HG03378 (cell line): ENCODE results near the gene YY1.
"Not testable (repeated sequence)": the region's sequence is repeated elsewhere in the genome, so short reads cannot be mapped to it uniquely, and the experiment has no call there.

Experiments
- ATAC-seq: cut with Tn5 transposase; IDR thresholded peaks from one replicate; pipeline ENCODE4 v1.9.1; 2021; ENCODE audit warnings: mild to moderate bottlenecking, moderate library complexity; ENCODE audit not compliant: unreplicated experiment

Gene YY1

DNA sequence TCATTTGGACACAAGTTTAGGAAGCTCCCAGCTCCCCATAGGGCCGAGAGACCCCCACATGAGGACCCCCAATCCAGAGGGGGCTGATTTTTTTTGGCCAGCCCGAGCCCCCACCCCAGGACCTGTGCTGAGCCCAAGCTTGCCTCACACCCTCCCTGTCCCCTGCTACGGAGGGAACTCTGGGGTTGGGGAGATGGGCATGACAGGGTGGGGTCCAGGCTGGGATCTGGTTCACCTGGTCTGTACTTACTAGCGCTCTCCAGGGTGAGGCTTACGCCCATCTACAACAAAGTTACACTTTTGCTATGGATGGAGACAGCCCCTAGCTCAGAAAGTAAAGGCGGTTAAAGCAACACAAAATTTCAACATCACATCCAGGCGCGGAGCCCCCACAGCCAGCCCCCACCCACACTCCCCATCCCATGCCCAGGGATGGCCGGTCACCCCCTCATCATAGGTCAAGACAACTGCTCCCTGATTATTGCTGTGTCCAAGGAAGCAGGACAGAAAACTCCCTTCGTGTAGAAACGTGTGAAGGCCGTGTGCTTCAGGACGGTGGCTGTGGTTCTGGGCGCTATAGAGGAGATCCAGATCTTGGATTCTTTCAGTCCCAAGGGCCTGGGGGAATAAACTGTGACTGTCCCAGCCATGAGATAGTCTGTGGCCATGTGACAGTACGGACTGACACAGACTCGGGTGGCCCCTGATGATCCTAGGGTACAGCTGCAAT is 56.6 kb downstream of the YY1 start:
- no peak for ATAC-seq

- ATAC-seq = no peak
Observed at GRCh38 chr14:100296106-100296651, 57.2 kb downstream of the YY1 start.

DNA sequence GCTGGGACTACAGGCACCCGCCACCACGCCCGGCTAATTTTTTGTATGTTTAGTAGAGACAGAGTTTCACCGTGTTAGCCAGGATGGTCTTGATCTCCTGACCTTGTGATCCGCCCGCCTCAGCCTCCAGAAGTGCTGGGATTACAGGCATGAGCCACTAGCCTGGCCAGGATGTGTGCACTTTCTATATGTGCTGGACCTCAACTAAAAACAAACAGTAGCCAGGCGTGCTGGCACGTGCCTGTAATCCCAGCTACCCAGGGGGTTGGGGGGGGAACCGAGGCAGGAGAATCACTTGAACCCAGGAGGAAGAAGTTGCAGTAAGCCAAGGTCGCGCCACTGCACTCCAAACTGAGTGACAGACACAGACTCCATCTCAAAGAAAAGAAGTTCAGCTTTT is 57.8 kb downstream of the YY1 start:
- ATAC-seq = not testable (repeated sequence)

DNA sequence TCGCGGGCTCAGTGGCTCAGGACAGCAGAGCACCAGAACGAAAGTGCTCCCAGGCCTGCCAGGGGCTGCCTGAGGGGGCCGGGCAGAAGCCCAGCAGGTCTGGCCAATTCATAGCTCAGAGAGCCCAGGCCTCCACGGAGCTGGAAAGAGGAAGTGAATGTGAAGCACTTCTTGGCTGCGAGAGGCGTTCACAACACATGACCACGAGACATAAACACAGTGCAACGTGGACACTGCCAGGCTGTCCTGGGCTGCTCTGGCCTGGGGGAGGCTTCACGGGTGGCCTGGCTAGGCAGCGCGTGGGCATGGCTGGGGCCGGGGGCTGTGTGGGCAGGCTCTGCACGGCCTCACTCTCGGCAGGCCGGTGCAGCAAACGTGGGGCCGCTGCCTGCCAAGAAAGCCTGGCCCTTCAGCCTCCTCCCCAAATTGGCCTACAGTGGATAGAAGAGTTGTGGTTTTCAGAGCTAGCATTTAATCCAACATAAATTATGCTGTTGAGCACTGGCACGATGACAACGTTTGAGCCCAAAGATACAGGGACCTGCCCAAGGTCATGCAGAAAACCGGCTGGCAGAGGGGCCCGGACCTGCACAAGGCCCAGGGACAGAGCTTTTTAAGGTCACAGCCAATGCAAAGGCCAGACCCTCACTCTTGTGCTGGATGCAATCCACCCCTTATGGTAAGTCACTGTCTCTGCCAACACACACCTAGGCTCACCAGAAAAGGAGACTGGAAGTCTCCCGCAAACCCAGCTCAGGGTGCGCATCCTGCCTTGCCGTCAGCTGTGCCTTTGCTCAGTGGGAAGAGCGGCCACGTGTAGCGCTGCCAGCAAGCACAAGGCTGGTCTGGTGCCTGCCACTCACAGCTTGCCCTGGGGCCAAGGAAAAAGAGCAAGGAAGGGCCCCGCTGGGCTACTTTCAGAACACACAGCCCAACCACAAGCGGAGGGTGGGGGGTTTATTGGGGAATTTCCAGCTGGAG is 58.7 kb downstream of the YY1 start:
- peak; percentile 76 for ATAC-seq

DNA sequence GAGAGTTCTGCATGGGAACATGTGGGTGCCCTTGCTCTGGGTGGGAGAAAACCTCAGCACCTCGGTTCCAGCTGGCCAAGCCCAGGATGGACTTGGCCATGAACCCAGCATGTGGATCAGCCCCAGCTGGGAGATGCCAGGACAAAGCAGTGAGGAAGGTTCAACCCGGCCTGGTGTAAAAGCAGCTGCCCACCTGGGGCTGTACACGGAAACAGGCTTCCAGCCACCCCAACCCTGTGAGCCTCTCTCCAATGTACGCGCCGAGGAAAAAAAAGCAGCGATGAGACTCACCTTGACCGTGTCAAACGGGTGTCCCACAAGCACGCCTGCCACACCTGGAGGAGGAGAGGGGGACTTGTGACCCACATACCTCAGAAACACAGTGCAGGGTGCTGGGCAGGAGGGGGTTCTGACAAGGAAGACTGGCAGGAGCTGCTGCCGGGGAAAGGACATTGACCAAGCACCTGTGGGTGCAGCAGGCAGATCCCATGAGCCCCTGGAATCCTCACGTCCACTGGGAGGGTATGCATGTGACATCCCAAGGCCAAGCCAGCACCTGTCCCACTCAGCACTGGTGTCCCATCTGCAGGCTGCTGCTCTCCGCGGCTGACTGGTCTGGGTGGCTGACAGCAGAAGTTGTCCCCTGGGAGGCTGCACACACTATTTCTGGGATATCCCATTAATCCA is 59.8 kb downstream of the YY1 start:
- ATAC-seq = no peak

GRCh38 chr14:100299238-100299560 is 60.3 kb downstream of the YY1 start:
- no peak for ATAC-seq

GRCh38 chr14:100302616-100303015 is 63.7 kb downstream of the YY1 start:
- ATAC-seq = no peak

GRCh38 chr14:100303179-100303578 is 64.2 kb downstream of the YY1 start:
- ATAC-seq = no peak

- no peak for ATAC-seq
Observed at GRCh38 chr14:100303925-100304324, 65.0 kb downstream of the YY1 start.

DNA sequence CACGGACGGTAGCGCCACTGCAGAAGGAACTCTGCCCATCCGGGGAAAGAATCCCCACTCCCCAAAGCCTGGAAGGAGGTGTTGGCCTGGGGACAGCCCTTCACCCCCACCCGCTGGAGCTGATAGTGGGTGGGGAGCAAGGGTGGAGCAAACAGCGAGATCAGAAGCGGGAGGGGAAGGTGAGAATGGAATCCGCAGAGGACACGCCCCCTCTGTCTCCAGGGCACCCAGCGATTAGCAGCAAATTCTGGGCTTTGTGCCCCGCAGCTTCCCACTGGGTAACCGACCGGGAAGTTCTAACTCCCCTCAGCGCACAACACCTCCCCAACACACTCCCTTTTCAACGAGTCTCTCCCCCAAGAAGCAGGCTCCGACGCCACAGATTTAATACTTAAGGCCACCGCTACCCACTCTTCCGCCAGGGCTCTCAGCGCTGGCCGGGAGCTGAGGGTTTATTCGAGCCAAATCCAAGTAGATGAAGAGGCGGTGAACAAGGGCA is 65.9 kb downstream of the YY1 start:
- no peak for ATAC-seq

GRCh38 chr14:100305324-100306100 is 66.6 kb downstream of the YY1 start:
- ATAC-seq = no peak

GRCh38 chr14:100306101-100306997 is 67.4 kb downstream of the YY1 start, which contains the start of gene SLC25A29:
SLC25A29 (minus strand) TSS chr14:100306444; CDS start chr14:100306232, 212 bp downstream.
- peak; percentile 55 for ATAC-seq

- ATAC-seq = no peak
Observed at GRCh38 chr14:100306998-100307765, 68.2 kb downstream of the YY1 start.

DNA sequence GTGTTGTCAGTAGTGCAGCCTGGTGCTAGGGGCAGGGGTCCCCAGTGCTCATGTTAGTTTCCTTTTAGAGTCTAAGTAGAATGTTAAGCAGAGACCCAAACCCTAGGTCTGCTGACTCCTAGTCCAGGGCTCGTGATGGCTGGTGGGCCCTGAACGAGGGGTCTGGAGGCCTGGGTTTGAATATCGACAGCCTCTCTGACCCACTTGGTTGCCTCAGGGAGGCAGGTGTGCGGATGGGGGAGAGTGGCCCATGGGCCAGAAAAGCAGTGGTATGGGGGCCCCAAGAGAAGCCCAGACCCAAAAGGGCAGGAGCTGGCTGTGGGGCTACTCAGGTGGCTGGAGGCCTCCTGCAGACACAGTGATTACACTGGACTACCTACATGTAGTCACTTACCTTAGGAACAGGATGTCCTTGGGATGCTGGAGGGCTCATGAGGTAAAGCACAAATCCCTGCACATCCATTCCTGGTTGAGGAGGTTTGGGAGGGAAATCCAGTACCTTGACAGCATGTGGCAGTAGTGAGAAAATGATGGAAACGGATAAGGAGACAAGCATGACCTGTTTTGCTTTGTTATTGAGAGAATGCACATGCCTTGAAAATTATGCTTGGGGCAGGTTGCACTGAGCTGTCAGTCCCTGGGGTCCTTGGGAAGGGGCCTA is 69.0 kb downstream of the YY1 start:
- ATAC-seq = no peak

DNA sequence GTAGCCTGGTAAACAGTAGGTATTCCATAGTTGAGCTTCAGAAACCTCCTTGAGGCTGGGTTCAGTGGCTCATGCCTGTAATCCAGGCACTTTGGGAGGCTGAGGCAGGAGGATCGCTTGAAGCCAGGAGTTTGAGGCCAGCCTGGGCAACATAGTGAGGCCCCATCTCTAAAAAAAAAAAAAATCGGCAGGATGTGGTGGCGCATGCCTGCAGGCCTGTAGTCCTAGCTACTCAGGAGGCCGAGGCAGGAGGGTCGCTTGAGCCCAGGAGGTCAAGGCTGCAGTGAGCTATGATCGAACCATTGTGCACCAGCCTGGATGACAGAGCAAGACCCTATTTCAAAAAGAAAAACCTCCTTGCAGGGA is 69.5 kb downstream of the YY1 start:
- not testable (repeated sequence) for ATAC-seq

GRCh38 chr14:100309028-100309737 is 70.2 kb downstream of the YY1 start:
- ATAC-seq = no peak
